Lower leg skin (tissue), 4 donors: Measurements from ENCODE around the gene DROSHA. TPM values are rescaled to one million over a fixed set of nuclear protein-coding genes. Genes with fewer than 3 reads are reported as not detected.

ENCODE experiments used
- DNase-seq, 2 donors: peaks; one replicate each; pipeline ENCODE4 v3.0.0-alpha.2; 2019; ENCODE audit warnings: low spot score in 2 of 2
- H3K4me3 ChIP-seq: fragments of 200-600 bp; sonication (generic); 2 replicates; pipeline ENCODE4 v1.5.1; 2017; ENCODE audit warnings: mild to moderate bottlenecking, low read depth; ENCODE audit not compliant: poor library complexity, severe bottlenecking
- POLR2A ChIP-seq, 2 donors: fragments of 450-650 bp; IDR thresholded peaks; one replicate each; pipeline ENCODE4 v1.6.1; 2016 to 2017; ENCODE audit warnings: antibody characterized with exemption in 2 of 2, mild to moderate bottlenecking in 1 of 2, moderate library complexity in 1 of 2
- WGBS, 2 donors: methylation state at CpG; one replicate each; pipeline ENCODE4 v1.1.5; 2018; 5-methylcytosine and 5-hydroxymethylcytosine counted together
- intact Hi-C: fragments of 100-400 bp; cut with DNase I; formaldehyde crosslinking; loops from one replicate; pipeline ENCODE4 v1.15.0; 2023; ENCODE audit warnings: low total_unique reads
- total RNA-seq, 4 donors: library from RNA; depleted of rRNA; stranded (reverse); fragments of >200 nt; gene quantifications; one replicate each; pipeline ENCODE4 v1.1.0, GENCODE V29; 2016
- TF ChIP-seq, protein P1 (sequence below), 3 donors: fragments of 450-650 bp; IDR thresholded peaks; one replicate each; pipeline ENCODE4 v1.5.1; 2016; ENCODE audit warnings: antibody characterized with exemption in 3 of 3, mild to moderate bottlenecking in 3 of 3, moderate library complexity in 2 of 3

The DROSHA gene
- total RNA-seq, 4 donors from 2014 or later: 21.7 to 59.2 (median 37.3) TPM

DNA sequence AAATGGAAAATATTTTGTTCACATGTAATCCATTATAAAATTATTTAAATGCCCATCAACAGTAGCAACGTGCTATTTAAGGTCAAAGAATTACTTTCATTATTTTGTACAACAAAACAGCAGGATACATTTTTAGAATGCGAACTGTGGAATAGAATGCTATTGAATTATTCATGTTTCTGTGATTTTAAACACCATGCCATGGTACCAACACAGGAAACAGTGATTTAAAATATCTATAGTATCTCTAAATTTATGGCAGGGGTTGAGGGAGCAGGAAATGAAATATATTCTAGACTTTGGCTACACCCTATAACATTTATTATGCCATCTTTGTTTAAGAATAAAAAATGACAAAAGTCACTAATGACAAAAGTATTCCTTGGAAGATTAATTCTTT lies 62.4 kb downstream of the DROSHA start:
- no peak for TF ChIP-seq POLR2A (IDR thresholded peaks at IDR 0.05)
- TF ChIP-seq, protein P1, sequence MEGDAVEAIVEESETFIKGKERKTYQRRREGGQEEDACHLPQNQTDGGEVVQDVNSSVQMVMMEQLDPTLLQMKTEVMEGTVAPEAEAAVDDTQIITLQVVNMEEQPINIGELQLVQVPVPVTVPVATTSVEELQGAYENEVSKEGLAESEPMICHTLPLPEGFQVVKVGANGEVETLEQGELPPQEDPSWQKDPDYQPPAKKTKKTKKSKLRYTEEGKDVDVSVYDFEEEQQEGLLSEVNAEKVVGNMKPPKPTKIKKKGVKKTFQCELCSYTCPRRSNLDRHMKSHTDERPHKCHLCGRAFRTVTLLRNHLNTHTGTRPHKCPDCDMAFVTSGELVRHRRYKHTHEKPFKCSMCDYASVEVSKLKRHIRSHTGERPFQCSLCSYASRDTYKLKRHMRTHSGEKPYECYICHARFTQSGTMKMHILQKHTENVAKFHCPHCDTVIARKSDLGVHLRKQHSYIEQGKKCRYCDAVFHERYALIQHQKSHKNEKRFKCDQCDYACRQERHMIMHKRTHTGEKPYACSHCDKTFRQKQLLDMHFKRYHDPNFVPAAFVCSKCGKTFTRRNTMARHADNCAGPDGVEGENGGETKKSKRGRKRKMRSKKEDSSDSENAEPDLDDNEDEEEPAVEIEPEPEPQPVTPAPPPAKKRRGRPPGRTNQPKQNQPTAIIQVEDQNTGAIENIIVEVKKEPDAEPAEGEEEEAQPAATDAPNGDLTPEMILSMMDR (IDR thresholded peaks at IDR 0.05): no peak
- intact Hi-C loops: no loop called here
- WGBS, 2 donors: 85 to 90% methylated on average over 2 of the region's 2 CpGs
- no peak overlapping the region for H3K4me3 ChIP-seq
- DNase-seq: no peak

- DNase-seq: no peak
- TF ChIP-seq, protein P1 (IDR thresholded peaks at IDR 0.05): no peak
- no peak for TF ChIP-seq POLR2A (IDR thresholded peaks at IDR 0.05)
- 50 to 100% methylated on average over 1 of the region's 1 CpG for WGBS, 2 donors
- intact Hi-C loops: no loop called here
- no peak overlapping the region for H3K4me3 ChIP-seq
Observed at GRCh38 chr5:31465291-31465690, 66.6 kb downstream of the DROSHA start.

DNA sequence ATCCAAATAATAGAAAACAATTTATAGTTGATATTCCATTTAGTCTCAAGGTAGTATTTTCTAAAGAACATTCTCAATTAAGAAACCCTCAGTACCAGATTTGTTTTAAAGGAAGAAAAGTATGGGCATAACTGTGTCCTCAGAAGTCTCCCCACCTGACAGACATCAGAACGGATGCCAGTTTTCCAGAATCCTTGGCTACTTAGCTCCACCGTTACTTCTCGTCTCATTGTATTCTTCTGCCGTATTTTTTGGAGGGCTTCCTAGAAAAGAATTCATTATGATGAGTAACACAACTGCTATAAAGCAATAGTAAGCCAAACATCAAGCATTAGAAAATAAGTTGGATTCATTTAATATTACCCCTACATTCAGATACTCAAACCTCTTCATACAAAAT lies 67.8 kb downstream of the DROSHA start:
- intact Hi-C loops: no loop called here
- no peak overlapping the region for H3K4me3 ChIP-seq
- TF ChIP-seq, protein P1 (IDR thresholded peaks at IDR 0.05): no peak
- TF ChIP-seq POLR2A (IDR thresholded peaks at IDR 0.05): no peak
- no peak for DNase-seq
- WGBS, 2 donors: 89 to 90% methylated on average over 4 of the region's 4 CpGs

DNA sequence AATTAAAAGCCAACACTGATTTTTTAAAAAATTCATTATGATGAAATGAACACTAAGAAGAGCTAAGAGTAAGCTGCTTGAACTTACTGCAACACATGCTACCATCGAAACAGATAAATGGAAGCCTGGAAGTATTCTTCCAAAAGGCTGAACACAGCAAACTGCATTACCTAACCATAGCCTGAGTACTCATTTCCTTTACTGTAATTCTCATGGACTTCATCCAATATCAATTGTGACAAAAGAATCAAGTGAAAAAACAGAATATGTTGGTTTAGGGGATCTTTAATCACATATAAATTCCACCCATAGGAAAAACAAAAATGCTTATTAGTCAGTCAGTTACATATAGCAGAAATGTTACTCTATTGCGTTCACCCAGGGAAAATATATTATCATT lies 68.5 kb downstream of the DROSHA start:
- 96% methylated on average over 2 of the region's 2 CpGs for WGBS, 2 donors
- no peak for DNase-seq
- intact Hi-C loops: no loop called here
- H3K4me3 ChIP-seq: no peak overlapping the region
- no peak for TF ChIP-seq POLR2A (IDR thresholded peaks at IDR 0.05)
- TF ChIP-seq, protein P1 (IDR thresholded peaks at IDR 0.05): no peak

DNA sequence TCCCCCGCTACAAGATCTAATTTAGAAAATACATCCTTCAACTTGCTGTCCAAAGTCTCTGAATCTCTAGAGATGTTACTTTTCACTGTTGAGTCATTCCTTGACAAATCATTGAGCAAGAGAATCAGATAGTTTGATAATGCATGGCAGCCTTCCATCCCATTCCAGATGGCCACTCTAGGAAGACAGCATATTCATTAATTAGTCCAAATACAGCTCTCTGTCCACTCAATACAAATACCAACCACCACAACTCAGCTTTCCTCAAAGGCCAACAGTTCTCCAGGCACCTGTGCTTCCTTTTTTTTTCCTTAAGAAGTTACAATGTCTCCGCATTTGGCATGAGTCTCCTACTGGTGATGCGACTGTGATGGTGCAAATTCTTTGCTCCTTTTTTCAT lies 72.3 kb downstream of the DROSHA start:
- intact Hi-C loops: no loop called here
- no peak overlapping the region for H3K4me3 ChIP-seq
- no peak for DNase-seq
- WGBS, 2 donors: 98 to 99% methylated on average over 3 of the region's 3 CpGs
- TF ChIP-seq POLR2A (IDR thresholded peaks at IDR 0.05): no peak
- TF ChIP-seq, protein P1 (IDR thresholded peaks at IDR 0.05): no peak

DNA sequence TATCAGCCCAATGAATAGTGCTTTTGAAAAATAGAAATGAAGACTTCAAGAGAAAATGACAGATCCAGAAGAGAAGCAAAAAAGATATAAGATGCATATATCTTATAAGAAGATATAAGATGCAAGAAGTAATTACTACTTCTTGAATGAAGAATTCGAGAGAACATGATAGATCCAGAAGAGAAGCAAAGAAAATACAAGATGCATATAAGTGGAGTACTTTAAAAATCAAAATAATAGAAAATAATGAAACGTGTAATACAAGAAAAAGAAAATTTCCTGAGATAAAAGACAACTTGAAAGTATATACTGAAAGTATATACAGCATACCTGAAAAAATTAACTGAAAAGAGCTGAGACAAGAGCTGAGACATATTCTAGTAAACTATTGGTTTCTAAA lies 76.7 kb downstream of the DROSHA start:
- H3K4me3 ChIP-seq: no peak overlapping the region
- DNase-seq: no peak
- TF ChIP-seq, protein P1 (IDR thresholded peaks at IDR 0.05): no peak
- no peak for TF ChIP-seq POLR2A (IDR thresholded peaks at IDR 0.05)
- intact Hi-C loops: no loop called here
- 97 to 100% methylated on average over 2 of the region's 2 CpGs for WGBS, 2 donors
